T1000 (cell line): ENCODE results near the gene GJB1.
"Not testable (repeated sequence)": the region's sequence is repeated elsewhere in the genome, so short reads cannot be mapped to it uniquely, and the experiment has no call there.

Source experiments
- DNase-seq: peaks from one replicate; lab custom pipeline; 2025; ENCODE audit warnings: mixed read lengths; lab: John Stamatoyannopoulos, UW

The GJB1 gene

GRCh38 chrX:71222929-71223328 is at the start of gene GJB1:
GJB1 (plus strand) TSS chrX:71223224; CDS start chrX:71223708, 484 bp downstream.
- DNase-seq = no peak

- DNase-seq = no peak
Observed at GRCh38 chrX:71173440-71173839, 49.6 kb upstream of the GJB1 start.

GRCh38 chrX:71174795-71175194 is 48.2 kb upstream of the GJB1 start:
- DNase-seq = no peak

- DNase-seq = no peak
Observed at GRCh38 chrX:71175531-71175930, 47.5 kb upstream of the GJB1 start.

- DNase-seq = no peak
Observed at GRCh38 chrX:71177327-71177726, 45.7 kb upstream of the GJB1 start.

- peak; percentile 2 for DNase-seq
Observed at GRCh38 chrX:71178908-71179307, 44.1 kb upstream of the GJB1 start.

- not testable (repeated sequence) for DNase-seq
Observed at GRCh38 chrX:71180579-71181265, 42.3 kb upstream of the GJB1 start.

GRCh38 chrX:71181558-71181909 is 41.5 kb upstream of the GJB1 start:
- no peak for DNase-seq

GRCh38 chrX:71181910-71182799 is 40.9 kb upstream of the GJB1 start:
- peak; percentile 78 for DNase-seq

GRCh38 chrX:71182871-71183270 is 40.2 kb upstream of the GJB1 start:
- DNase-seq = no peak

- DNase-seq = no peak
Observed at GRCh38 chrX:71183341-71183740, 39.7 kb upstream of the GJB1 start.

GRCh38 chrX:71184092-71184491 is 38.9 kb upstream of the GJB1 start:
- DNase-seq = no peak

GRCh38 chrX:71184803-71185495 is 38.1 kb upstream of the GJB1 start:
- no peak for DNase-seq

GRCh38 chrX:71191248-71191647 is 31.8 kb upstream of the GJB1 start:
- DNase-seq = no peak

- DNase-seq = no peak
Observed at GRCh38 chrX:71195964-71196649, 26.9 kb upstream of the GJB1 start.

GRCh38 chrX:71198066-71198465 is 25.0 kb upstream of the GJB1 start:
- DNase-seq = no peak

- DNase-seq = no peak
Observed at GRCh38 chrX:71199252-71200008, 23.6 kb upstream of the GJB1 start.

- no peak for DNase-seq
Observed at GRCh38 chrX:71210816-71211215, 12.2 kb upstream of the GJB1 start.

GRCh38 chrX:71212536-71212935 is 10.5 kb upstream of the GJB1 start:
- no peak for DNase-seq

- no peak for DNase-seq
Observed at GRCh38 chrX:71214152-71214551, 8.9 kb upstream of the GJB1 start.

- no peak for DNase-seq
Observed at GRCh38 chrX:71214604-71215337, 8.3 kb upstream of the GJB1 start.
